OCI-LY1 (cell line): ENCODE data around the gene SMAD3.

ENCODE experiments used
- H2AFZ ChIP-seq: fragments of 200-600 bp; sonication (generic), shearing (Covaris generic); 2 replicates; pipeline ENCODE4 v1.6.0; 2014; ENCODE audit warnings: antibody characterized with exemption, mild to moderate bottlenecking, low read length
- H3F3A ChIP-seq: fragments of 200-600 bp; sonication (generic), shearing (Covaris generic); 2 replicates; pipeline ENCODE4 v1.6.0; 2014; ENCODE audit warnings: mild to moderate bottlenecking, antibody characterized with exemption, low read length, moderate library complexity; ENCODE audit not compliant: insufficient read depth
- H3K27ac ChIP-seq: fragments of 200-600 bp; sonication (generic); 2 replicates; pipeline ENCODE4 v1.5.1; 2014; ENCODE audit warnings: low read length, mixed run types, mild to moderate bottlenecking, low read depth; ENCODE audit not compliant: poor library complexity, severe bottlenecking
- H3K27me3 ChIP-seq: fragments of 200-600 bp; sonication (generic); 2 replicates; pipeline ENCODE4 v1.6.0; 2014; ENCODE audit warnings: antibody characterized with exemption, mild to moderate bottlenecking, low read length, moderate library complexity; ENCODE audit not compliant: insufficient read depth
- H3K36me3 ChIP-seq: fragments of 200-600 bp; sonication (generic); 2 replicates; pipeline ENCODE4 v1.6.1; 2014; ENCODE audit warnings: mild to moderate bottlenecking, antibody characterized with exemption, low read length, moderate library complexity, mixed read lengths; ENCODE audit not compliant: insufficient read depth
- H3K4me1 ChIP-seq: fragments of 200-600 bp; sonication (generic); 2 replicates; pipeline ENCODE4 v1.5.1; 2014; ENCODE audit warnings: mild to moderate bottlenecking, low read length, moderate library complexity; ENCODE audit not compliant: insufficient read depth, severe bottlenecking
- H3K4me2 ChIP-seq: fragments of 200-600 bp; sonication (generic), shearing (Covaris generic); 2 replicates; pipeline ENCODE4 v1.6.1; 2014; ENCODE audit warnings: low read length
- H3K4me3 ChIP-seq: fragments of 200-600 bp; sonication (generic); 2 replicates; pipeline ENCODE4 v1.5.1; 2014; ENCODE audit warnings: low read length, low read depth, mild to moderate bottlenecking, mixed read lengths; ENCODE audit not compliant: poor library complexity, severe bottlenecking
- H3K79me2 ChIP-seq: fragments of 200-600 bp; shearing (Covaris generic); 2 replicates; pipeline ENCODE4 v1.6.1; 2016; ENCODE audit warnings: mixed run types, low read length, mixed read lengths; ENCODE audit not compliant: insufficient read depth
- H3K9ac ChIP-seq: fragments of 200-600 bp; sonication (generic), shearing (Covaris generic); 2 replicates; pipeline ENCODE4 v1.6.1; 2014; ENCODE audit warnings: mild to moderate bottlenecking, low read length, mixed read lengths
- H3K9me2 ChIP-seq: fragments of 200-600 bp; sonication (generic), shearing (Covaris generic); 2 replicates; pipeline ENCODE4 v1.6.1; 2014; ENCODE audit warnings: low read depth, mild to moderate bottlenecking, low read length, mixed read lengths
- H3K9me3 ChIP-seq: fragments of 200-600 bp; shearing (Covaris generic); 2 replicates; pipeline ENCODE4 v1.6.1; 2014; ENCODE audit warnings: low read length, mixed read lengths
- H4K20me1 ChIP-seq: fragments of 200-600 bp; sonication (generic), shearing (Covaris generic); 2 replicates; pipeline ENCODE4 v1.6.0; 2016; ENCODE audit warnings: mild to moderate bottlenecking, low read length; ENCODE audit not compliant: insufficient read depth
- CTCF ChIP-seq: fragments of 200-600 bp; sonication (generic), shearing (Covaris generic); IDR thresholded peaks from 2 replicates; pipeline ENCODE4 v1.5.1; 2017; ENCODE audit warnings: mild to moderate bottlenecking, antibody characterized with exemption, low read length, moderate library complexity, mixed read lengths
- EZH2 ChIP-seq: fragments of 200-600 bp; sonication (generic), shearing (Covaris generic); IDR thresholded peaks from 2 replicates; pipeline ENCODE4 v1.8.0; 2017; ENCODE audit warnings: borderline replicate concordance, mixed run types, mild to moderate bottlenecking, antibody characterized with exemption, low read length, moderate library complexity, mixed read lengths

Gene SMAD3

DNA sequence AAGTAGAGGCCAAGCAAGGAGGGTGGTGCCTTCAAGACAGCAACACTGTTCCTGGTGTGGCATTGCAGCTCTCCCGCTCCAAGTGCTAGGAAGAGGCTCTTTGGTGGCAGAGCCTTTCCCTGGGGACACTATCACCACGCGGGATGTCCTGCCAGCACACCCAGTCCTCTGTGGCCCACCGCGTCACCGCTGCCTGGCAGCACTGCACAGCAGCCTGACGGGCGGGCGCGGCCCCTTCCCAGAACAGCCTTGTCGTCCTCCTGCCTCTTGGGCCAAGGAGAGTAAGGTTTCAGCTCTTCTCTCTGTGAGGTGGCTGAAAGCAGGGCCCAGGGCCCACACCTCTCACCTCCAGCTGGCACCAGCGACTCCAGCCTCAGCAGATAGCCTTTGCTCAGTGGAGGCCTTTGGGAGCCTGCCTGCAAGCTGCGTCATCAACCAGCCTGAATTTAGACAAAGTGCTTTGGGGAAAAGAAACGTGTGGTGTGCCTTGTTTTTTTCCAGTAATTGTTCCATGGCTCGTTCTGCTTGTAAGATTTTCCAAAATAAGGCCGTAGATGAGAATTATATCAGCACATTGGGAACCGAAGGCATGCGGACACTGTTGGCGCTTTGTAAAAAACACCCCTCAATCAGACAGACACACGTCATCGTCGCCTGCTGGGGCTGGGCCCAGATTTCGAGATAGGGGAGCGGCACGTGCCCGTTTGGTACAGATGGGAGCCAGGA lies 124.1 kb downstream of the SMAD3 start:
- H3K4me1 ChIP-seq: peaks cover 14% of the 10 kb centered on the region
- no peak overlapping the region for H2AFZ ChIP-seq
- TF ChIP-seq EZH2: no peak
- TF ChIP-seq CTCF: no peak
- no peak overlapping the region for H3K4me3 ChIP-seq
- no peaks in the 10 kb centered on the region for H3K27me3 ChIP-seq
- H3K27ac ChIP-seq: no peak overlapping the region
- H3K9me2 ChIP-seq: no peaks in the 10 kb centered on the region
- H3K9ac ChIP-seq: no peak overlapping the region
- no peaks in the 10 kb centered on the region for H4K20me1 ChIP-seq
- peaks cover 94% of the 10 kb centered on the region for H3K36me3 ChIP-seq
- no peaks in the 10 kb centered on the region for H3F3A ChIP-seq
- no peak overlapping the region for H3K4me2 ChIP-seq
- no peaks in the 10 kb centered on the region for H3K9me3 ChIP-seq
- no peaks in the 10 kb centered on the region for H3K79me2 ChIP-seq

DNA sequence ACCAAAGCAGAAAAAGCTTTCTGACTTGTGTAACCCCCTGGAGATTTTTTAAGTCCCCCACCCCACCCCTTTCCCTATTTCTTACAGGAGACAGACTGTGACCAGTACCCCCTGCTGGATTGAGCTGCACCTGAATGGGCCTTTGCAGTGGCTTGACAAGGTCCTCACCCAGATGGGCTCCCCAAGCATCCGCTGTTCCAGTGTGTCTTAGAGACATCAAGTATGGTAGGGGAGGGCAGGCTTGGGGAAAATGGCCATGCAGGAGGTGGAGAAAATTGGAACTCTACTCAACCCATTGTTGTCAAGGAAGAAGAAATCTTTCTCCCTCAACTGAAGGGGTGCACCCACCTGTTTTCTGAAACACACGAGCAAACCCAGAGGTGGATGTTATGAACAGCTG lies 124.9 kb downstream of the SMAD3 start:
- H3K4me2 ChIP-seq: no peak overlapping the region
- H3K36me3 ChIP-seq: peaks cover 88% of the 10 kb centered on the region
- H3K9me3 ChIP-seq: no peaks in the 10 kb centered on the region
- no peaks in the 10 kb centered on the region for H3K27me3 ChIP-seq
- no peak for TF ChIP-seq EZH2
- H3K4me3 ChIP-seq: no peak overlapping the region
- peaks cover 10% of the 10 kb centered on the region for H3K4me1 ChIP-seq
- no peak overlapping the region for H2AFZ ChIP-seq
- H3F3A ChIP-seq: no peaks in the 10 kb centered on the region
- H3K27ac ChIP-seq: no peak overlapping the region
- no peak overlapping the region for H3K9ac ChIP-seq
- H3K79me2 ChIP-seq: no peaks in the 10 kb centered on the region
- H4K20me1 ChIP-seq: no peaks in the 10 kb centered on the region
- H3K9me2 ChIP-seq: no peaks in the 10 kb centered on the region

GRCh38 chr15:67190813-67191212 lies 125.4 kb downstream of the SMAD3 start:
- Histone ChIP-seq H3K79me2 (no peaks in the 10 kb centered on the region), H3K27me3 (no peaks in the 10 kb centered on the region), H2AFZ (no peak overlapping the region), H4K20me1 (no peaks in the 10 kb centered on the region), H3K9me3 (no peaks in the 10 kb centered on the region), H3K27ac (no peak overlapping the region), H3K4me3 (no peak overlapping the region), H3K9ac (no peak overlapping the region), H3F3A (no peaks in the 10 kb centered on the region), H3K9me2 (no peaks in the 10 kb centered on the region), H3K4me1 (peaks cover 5% of the 10 kb centered on the region), H3K4me2 (no peak overlapping the region), H3K36me3 (peaks cover 88% of the 10 kb centered on the region)
- TF ChIP-seq EZH2 (no peak), CTCF (no peak)
